GM23338 (cell line): Measurements from ENCODE around the gene RUNX1. TPM values are rescaled to one million over a fixed set of nuclear protein-coding genes. Genes with fewer than 3 reads are reported as not detected.
A peak's percentile ranks its signal among the peaks of the same experiment; 100 is the strongest.

Experiments used
- ATAC-seq: fragments of 200-7000 bp; cut with Tn5 transposase; 3 replicates; pipeline ENCODE4 v1.9.1; 2020
- DNase-seq: peaks from one replicate; pipeline ENCODE4 v3.0.0-alpha.2; 2015; ENCODE audit warnings: low spot score
- H2AFZ ChIP-seq: fragments of 200-600 bp; sonication (generic); 2 replicates; pipeline ENCODE4 v1.8.0; 2016; ENCODE audit warnings: antibody characterized with exemption, mild to moderate bottlenecking, moderate library complexity
- H3F3A ChIP-seq: fragments of 200-600 bp; sonication (generic); replicated peaks from 2 replicates; pipeline ENCODE4 v1.8.0; 2017; ENCODE audit warnings: antibody characterized with exemption, mixed run types, low read depth
- H3K27ac ChIP-seq: fragments of 200-600 bp; sonication (generic); 2 replicates; pipeline ENCODE4 v1.6.1; 2016; ENCODE audit warnings: low read depth
- H3K27me3 ChIP-seq: fragments of 200-600 bp; sonication (generic); 2 replicates; pipeline ENCODE4 v1.8.0; 2016; ENCODE audit warnings: mild to moderate bottlenecking, mixed run types, moderate library complexity; ENCODE audit not compliant: insufficient read depth
- H3K36me3 ChIP-seq: fragments of 200-600 bp; sonication (generic); 2 replicates; pipeline ENCODE4 v1.8.0; 2016; ENCODE audit warnings: mild to moderate bottlenecking; ENCODE audit not compliant: insufficient read depth
- H3K4me1 ChIP-seq: fragments of 200-600 bp; sonication (generic); 2 replicates; pipeline ENCODE4 v1.8.0; 2016; ENCODE audit warnings: mild to moderate bottlenecking, moderate library complexity; ENCODE audit not compliant: insufficient read depth
- H3K4me2 ChIP-seq: fragments of 200-600 bp; sonication (generic); 2 replicates; pipeline ENCODE4 v1.7.1; 2017; ENCODE audit warnings: mixed run types
- H3K4me3 ChIP-seq: fragments of 200-600 bp; sonication (generic); 2 replicates; pipeline ENCODE4 v1.6.1; 2016; ENCODE audit warnings: mixed run types
- H3K79me2 ChIP-seq: fragments of 200-600 bp; sonication (generic); replicated peaks from 2 replicates; pipeline ENCODE4 v1.8.0; 2017; ENCODE audit warnings: mild to moderate bottlenecking; ENCODE audit not compliant: insufficient read depth
- H3K9me2 ChIP-seq: fragments of 200-600 bp; sonication (generic); 2 replicates; pipeline ENCODE4 v1.8.0; 2017; ENCODE audit not compliant: insufficient read depth
- H4K20me1 ChIP-seq: fragments of 200-600 bp; sonication (generic); replicated peaks from 2 replicates; pipeline ENCODE4 v1.8.0; 2017; ENCODE audit warnings: mild to moderate bottlenecking; ENCODE audit not compliant: insufficient read depth
- H3K27ac Mint-ChIP-seq: 2 replicates; pipeline ENCODE4 v1.8.0; 2020; ENCODE audit warnings: inconsistent platforms, mild to moderate bottlenecking, moderate library complexity, mixed read lengths
- H3K27me3 Mint-ChIP-seq: 3 replicates; pipeline ENCODE4 v1.8.0; 2022; ENCODE audit warnings: low read depth, mild to moderate bottlenecking, moderate library complexity, mixed read lengths, inconsistent platforms; ENCODE audit not compliant: insufficient read depth, poor library complexity
- H3K36me3 Mint-ChIP-seq: 3 replicates; pipeline ENCODE4 v1.8.0; 2021; ENCODE audit warnings: low read depth, mild to moderate bottlenecking, inconsistent platforms, moderate library complexity, mixed read lengths
- H3K4me1 Mint-ChIP-seq: 3 replicates; pipeline ENCODE4 v1.8.0; 2020; ENCODE audit warnings: mild to moderate bottlenecking, inconsistent platforms, mixed read lengths
- H3K4me3 Mint-ChIP-seq: 3 replicates; pipeline ENCODE4 v1.8.0; 2021; ENCODE audit warnings: moderate library complexity, mild to moderate bottlenecking, inconsistent platforms, mixed read lengths
- H3K9me3 Mint-ChIP-seq: 3 replicates; pipeline ENCODE4 v1.8.0; 2020; ENCODE audit warnings: moderate library complexity, mild to moderate bottlenecking, inconsistent platforms, mixed read lengths
- CREB1 ChIP-seq: fragments of 250-450 bp; sonication (Bioruptor Pico); IDR thresholded peaks from 2 replicates; pipeline ENCODE4 v1.5.0; 2020; ENCODE audit warnings: low read depth, mild to moderate bottlenecking, moderate library complexity
- EZH2 ChIP-seq: fragments of 200-600 bp; sonication (generic); IDR thresholded peaks from one replicate; pipeline ENCODE4 v1.8.0; 2017; ENCODE audit warnings: antibody characterized with exemption, mild to moderate bottlenecking, low read depth; ENCODE audit not compliant: unreplicated experiment
- EZH2phosphoT487 ChIP-seq: fragments of 200-600 bp; sonication (generic); IDR thresholded peaks from one replicate; pipeline ENCODE4 v1.8.1; 2018; ENCODE audit warnings: antibody characterized with exemption; ENCODE audit not compliant: unreplicated experiment
- JUNB ChIP-seq: IDR thresholded peaks from one replicate; pipeline ENCODE4 v1.6.1; 2016; ENCODE audit warnings: antibody characterized with exemption; ENCODE audit not compliant: unreplicated experiment
- NANOG ChIP-seq: IDR thresholded peaks from 2 replicates; pipeline ENCODE4 v1.6.1; 2016; ENCODE audit warnings: antibody characterized with exemption, borderline replicate concordance
- POLR2AphosphoS5 ChIP-seq: IDR thresholded peaks from 2 replicates; pipeline ENCODE4 v1.6.1; 2016; ENCODE audit warnings: antibody characterized with exemption, low read depth
- STAT1 ChIP-seq: IDR thresholded peaks from one replicate; pipeline ENCODE4 v1.6.1; 2016; ENCODE audit warnings: antibody characterized with exemption; ENCODE audit not compliant: unreplicated experiment
- ZNF114 ChIP-seq: fragments of 250-450 bp; sonication (Bioruptor Pico); IDR thresholded peaks from 2 replicates; pipeline ENCODE4 v1.5.0; 2020; ENCODE audit warnings: mild to moderate bottlenecking, moderate library complexity
- ZNF331 ChIP-seq: fragments of 250-450 bp; sonication (Bioruptor Pico); IDR thresholded peaks from 2 replicates; pipeline ENCODE4 v1.5.0; 2020; ENCODE audit warnings: low read depth, mild to moderate bottlenecking, moderate library complexity
- polyA plus RNA-seq: library from polyadenylated mRNA; unstranded; fragments of >200 nt; fragmentation: Nextera tagmentation; extraction: Ambion mirVana; gene quantifications from 2 replicates; pipeline ENCODE4 v1.2.1, GENCODE V29; 2016
- total RNA-seq: library from RNA; depleted of rRNA; stranded (reverse); fragments of >200 nt; shearing (Covaris generic); gene quantifications from 2 replicates; pipeline ENCODE4 v1.2.3, GENCODE V29; 2014
- TF ChIP-seq, protein P1 (sequence below): IDR thresholded peaks from 2 replicates; pipeline ENCODE4 v1.6.1; 2016; ENCODE audit warnings: antibody characterized with exemption
- TF ChIP-seq, protein P2 (sequence below): fragments of 250-450 bp; sonication (Bioruptor Pico); IDR thresholded peaks from 2 replicates; pipeline ENCODE4 v1.5.0; 2020; ENCODE audit warnings: mild to moderate bottlenecking, moderate library complexity
- TF ChIP-seq, protein P3 (sequence below): IDR thresholded peaks from one replicate; pipeline ENCODE4 v1.6.1; 2018; ENCODE audit warnings: antibody characterized with exemption; ENCODE audit not compliant: unreplicated experiment
- TF ChIP-seq, protein P4 (sequence below), 2 experiments: fragments of 200-600 bp in 1 of 2; sonication (generic) in 1 of 2; conservative IDR thresholded peaks; 2 replicates each; pipeline versions ENCODE4 v1.5.1 to v1.6.1; 2016 to 2017; ENCODE audit warnings: antibody characterized with exemption in 2 of 2, low read depth in 2 of 2, mild to moderate bottlenecking in 2 of 2, moderate library complexity in 1 of 2

Gene RUNX1
- total and polyA plus RNA-seq, 2 experiments from 2014 or later = 0.29 to 1.1 TPM

DNA sequence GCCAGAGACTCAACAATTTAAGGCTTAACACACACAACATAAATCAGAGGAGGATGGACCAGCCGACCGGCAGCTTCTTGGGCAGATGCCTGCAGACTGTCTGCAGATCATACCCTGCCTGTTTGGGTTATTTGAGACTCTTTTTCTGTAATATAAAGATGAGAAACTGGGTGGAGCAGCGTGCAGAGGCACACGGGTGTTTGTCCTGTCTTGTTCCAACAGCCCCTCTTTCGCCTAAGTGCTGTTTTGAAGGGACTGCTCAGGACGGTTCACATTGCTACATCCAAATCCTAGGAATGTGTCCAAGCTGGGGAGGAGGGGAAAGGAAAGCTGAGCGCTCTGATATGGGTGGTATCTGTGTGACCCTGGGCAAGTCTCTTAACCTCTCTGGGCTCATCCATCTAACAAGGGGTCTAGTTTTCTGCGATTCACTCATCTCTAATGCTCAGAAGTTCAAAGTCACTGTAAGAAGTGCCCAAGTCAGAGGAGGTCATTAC, 230.4 kb downstream of the RUNX1 start:
- Mint-ChIP-seq H3K4me1 (peaks cover 20% of the 10 kb centered on the region), H3K27ac (no peak overlapping the region), H3K27me3 (peaks cover 9% of the 10 kb centered on the region), H3K9me3 (no peaks in the 10 kb centered on the region), H3K36me3 (no peaks in the 10 kb centered on the region), H3K4me3 (no peak overlapping the region)
- H2AFZ ChIP-seq = peak overlapping the region; percentile 43
- no peaks in the 10 kb centered on the region for H3K27me3 ChIP-seq
- H3K4me3 ChIP-seq = no peak overlapping the region
- ATAC-seq = no peak
- H4K20me1 ChIP-seq = no peaks in the 10 kb centered on the region
- TF ChIP-seq EZH2 = no peak
- no peak for TF ChIP-seq STAT1
- TF ChIP-seq, protein P1, sequence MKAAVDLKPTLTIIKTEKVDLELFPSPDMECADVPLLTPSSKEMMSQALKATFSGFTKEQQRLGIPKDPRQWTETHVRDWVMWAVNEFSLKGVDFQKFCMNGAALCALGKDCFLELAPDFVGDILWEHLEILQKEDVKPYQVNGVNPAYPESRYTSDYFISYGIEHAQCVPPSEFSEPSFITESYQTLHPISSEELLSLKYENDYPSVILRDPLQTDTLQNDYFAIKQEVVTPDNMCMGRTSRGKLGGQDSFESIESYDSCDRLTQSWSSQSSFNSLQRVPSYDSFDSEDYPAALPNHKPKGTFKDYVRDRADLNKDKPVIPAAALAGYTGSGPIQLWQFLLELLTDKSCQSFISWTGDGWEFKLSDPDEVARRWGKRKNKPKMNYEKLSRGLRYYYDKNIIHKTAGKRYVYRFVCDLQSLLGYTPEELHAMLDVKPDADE = no peak
- TF ChIP-seq, protein P2, sequence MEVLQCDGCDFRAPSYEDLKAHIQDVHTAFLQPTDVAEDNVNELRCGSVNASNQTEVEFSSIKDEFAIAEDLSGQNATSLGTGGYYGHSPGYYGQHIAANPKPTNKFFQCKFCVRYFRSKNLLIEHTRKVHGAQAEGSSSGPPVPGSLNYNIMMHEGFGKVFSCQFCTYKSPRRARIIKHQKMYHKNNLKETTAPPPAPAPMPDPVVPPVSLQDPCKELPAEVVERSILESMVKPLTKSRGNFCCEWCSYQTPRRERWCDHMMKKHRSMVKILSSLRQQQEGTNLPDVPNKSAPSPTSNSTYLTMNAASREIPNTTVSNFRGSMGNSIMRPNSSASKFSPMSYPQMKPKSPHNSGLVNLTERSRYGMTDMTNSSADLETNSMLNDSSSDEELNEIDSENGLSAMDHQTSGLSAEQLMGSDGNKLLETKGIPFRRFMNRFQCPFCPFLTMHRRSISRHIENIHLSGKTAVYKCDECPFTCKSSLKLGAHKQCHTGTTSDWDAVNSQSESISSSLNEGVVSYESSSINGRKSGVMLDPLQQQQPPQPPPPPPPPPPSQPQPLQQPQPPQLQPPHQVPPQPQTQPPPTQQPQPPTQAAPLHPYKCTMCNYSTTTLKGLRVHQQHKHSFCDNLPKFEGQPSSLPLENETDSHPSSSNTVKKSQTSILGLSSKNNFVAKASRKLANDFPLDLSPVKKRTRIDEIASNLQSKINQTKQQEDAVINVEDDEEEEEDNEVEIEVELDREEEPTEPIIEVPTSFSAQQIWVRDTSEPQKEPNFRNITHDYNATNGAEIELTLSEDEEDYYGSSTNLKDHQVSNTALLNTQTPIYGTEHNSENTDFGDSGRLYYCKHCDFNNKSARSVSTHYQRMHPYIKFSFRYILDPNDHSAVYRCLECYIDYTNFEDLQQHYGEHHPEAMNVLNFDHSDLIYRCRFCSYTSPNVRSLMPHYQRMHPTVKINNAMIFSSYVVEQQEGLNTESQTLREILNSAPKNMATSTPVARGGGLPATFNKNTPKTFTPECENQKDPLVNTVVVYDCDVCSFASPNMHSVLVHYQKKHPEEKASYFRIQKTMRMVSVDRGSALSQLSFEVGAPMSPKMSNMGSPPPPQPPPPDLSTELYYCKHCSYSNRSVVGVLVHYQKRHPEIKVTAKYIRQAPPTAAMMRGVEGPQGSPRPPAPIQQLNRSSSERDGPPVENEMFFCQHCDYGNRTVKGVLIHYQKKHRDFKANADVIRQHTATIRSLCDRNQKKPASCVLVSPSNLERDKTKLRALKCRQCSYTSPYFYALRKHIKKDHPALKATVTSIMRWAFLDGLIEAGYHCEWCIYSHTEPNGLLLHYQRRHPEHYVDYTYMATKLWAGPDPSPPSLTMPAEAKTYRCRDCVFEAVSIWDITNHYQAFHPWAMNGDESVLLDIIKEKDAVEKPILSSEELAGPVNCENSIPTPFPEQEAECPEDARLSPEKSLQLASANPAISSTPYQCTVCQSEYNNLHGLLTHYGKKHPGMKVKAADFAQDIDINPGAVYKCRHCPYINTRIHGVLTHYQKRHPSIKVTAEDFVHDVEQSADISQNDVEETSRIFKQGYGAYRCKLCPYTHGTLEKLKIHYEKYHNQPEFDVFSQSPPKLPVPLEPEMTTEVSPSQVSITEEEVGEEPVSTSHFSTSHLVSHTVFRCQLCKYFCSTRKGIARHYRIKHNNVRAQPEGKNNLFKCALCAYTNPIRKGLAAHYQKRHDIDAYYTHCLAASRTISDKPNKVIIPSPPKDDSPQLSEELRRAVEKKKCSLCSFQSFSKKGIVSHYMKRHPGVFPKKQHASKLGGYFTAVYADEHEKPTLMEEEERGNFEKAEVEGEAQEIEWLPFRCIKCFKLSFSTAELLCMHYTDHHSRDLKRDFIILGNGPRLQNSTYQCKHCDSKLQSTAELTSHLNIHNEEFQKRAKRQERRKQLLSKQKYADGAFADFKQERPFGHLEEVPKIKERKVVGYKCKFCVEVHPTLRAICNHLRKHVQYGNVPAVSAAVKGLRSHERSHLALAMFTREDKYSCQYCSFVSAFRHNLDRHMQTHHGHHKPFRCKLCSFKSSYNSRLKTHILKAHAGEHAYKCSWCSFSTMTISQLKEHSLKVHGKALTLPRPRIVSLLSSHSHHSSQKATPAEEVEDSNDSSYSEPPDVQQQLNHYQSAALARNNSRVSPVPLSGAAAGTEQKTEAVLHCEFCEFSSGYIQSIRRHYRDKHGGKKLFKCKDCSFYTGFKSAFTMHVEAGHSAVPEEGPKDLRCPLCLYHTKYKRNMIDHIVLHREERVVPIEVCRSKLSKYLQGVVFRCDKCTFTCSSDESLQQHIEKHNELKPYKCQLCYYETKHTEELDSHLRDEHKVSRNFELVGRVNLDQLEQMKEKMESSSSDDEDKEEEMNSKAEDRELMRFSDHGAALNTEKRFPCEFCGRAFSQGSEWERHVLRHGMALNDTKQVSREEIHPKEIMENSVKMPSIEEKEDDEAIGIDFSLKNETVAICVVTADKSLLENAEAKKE = no peak
- TF ChIP-seq CREB1 (CRISPR knock-in tag) = no peak
- TF ChIP-seq NANOG = no peak
- TF ChIP-seq, protein P3, sequence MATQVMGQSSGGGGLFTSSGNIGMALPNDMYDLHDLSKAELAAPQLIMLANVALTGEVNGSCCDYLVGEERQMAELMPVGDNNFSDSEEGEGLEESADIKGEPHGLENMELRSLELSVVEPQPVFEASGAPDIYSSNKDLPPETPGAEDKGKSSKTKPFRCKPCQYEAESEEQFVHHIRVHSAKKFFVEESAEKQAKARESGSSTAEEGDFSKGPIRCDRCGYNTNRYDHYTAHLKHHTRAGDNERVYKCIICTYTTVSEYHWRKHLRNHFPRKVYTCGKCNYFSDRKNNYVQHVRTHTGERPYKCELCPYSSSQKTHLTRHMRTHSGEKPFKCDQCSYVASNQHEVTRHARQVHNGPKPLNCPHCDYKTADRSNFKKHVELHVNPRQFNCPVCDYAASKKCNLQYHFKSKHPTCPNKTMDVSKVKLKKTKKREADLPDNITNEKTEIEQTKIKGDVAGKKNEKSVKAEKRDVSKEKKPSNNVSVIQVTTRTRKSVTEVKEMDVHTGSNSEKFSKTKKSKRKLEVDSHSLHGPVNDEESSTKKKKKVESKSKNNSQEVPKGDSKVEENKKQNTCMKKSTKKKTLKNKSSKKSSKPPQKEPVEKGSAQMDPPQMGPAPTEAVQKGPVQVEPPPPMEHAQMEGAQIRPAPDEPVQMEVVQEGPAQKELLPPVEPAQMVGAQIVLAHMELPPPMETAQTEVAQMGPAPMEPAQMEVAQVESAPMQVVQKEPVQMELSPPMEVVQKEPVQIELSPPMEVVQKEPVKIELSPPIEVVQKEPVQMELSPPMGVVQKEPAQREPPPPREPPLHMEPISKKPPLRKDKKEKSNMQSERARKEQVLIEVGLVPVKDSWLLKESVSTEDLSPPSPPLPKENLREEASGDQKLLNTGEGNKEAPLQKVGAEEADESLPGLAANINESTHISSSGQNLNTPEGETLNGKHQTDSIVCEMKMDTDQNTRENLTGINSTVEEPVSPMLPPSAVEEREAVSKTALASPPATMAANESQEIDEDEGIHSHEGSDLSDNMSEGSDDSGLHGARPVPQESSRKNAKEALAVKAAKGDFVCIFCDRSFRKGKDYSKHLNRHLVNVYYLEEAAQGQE = no peak
- no peak for TF ChIP-seq ZNF331 (CRISPR knock-in tag)
- TF ChIP-seq, protein P4, sequence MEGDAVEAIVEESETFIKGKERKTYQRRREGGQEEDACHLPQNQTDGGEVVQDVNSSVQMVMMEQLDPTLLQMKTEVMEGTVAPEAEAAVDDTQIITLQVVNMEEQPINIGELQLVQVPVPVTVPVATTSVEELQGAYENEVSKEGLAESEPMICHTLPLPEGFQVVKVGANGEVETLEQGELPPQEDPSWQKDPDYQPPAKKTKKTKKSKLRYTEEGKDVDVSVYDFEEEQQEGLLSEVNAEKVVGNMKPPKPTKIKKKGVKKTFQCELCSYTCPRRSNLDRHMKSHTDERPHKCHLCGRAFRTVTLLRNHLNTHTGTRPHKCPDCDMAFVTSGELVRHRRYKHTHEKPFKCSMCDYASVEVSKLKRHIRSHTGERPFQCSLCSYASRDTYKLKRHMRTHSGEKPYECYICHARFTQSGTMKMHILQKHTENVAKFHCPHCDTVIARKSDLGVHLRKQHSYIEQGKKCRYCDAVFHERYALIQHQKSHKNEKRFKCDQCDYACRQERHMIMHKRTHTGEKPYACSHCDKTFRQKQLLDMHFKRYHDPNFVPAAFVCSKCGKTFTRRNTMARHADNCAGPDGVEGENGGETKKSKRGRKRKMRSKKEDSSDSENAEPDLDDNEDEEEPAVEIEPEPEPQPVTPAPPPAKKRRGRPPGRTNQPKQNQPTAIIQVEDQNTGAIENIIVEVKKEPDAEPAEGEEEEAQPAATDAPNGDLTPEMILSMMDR (conservative IDR thresholded peaks at IDR 0.05; ENCODE audit: low read depth in 2 of 2) = no peak
- no peak for TF ChIP-seq EZH2phosphoT487
- no peak for TF ChIP-seq JUNB
- no peak for TF ChIP-seq ZNF114 (CRISPR knock-in tag)
- TF ChIP-seq POLR2AphosphoS5 = no peak
- DNase-seq = no peak
- H3K9me2 ChIP-seq = 0 out of 2 replicates have a peak, but pooled peaks cover 4% of the 10 kb centered on the region
- no peaks in the 10 kb centered on the region for H3K79me2 ChIP-seq
- H3K4me1 ChIP-seq = peaks cover 10% of the 10 kb centered on the region; the same call in 1 of the 2 replicates
- peak overlapping the region; percentile 38; the same call in 1 of the 2 replicates for H3K4me2 ChIP-seq
- no peaks in the 10 kb centered on the region for H3F3A ChIP-seq
- no peak overlapping the region for H3K27ac ChIP-seq
- no peaks in the 10 kb centered on the region for H3K36me3 ChIP-seq
